Endothelial cell (in vitro differentiated cells): ENCODE data around the gene SWSAP1. TPM values are rescaled to one million over a fixed set of nuclear protein-coding genes. Genes with fewer than 3 reads are reported as not detected.
"Not testable (repeated sequence)": the region's sequence is repeated elsewhere in the genome, so short reads cannot be mapped to it uniquely, and the experiment has no call there.

Source experiments
- DNase-seq: peaks from one replicate; pipeline ENCODE4 v3.0.0; 2021; ENCODE audit warnings: low spot score
- H3K27ac Mint-ChIP-seq: one replicate; pipeline ENCODE4 v1.8.0; 2021; ENCODE audit warnings: mixed read lengths, inconsistent platforms; ENCODE audit not compliant: unreplicated experiment
- H3K27me3 Mint-ChIP-seq: one replicate; pipeline ENCODE4 v1.8.0; 2021; ENCODE audit warnings: mild to moderate bottlenecking, moderate library complexity, mixed read lengths, inconsistent platforms; ENCODE audit not compliant: unreplicated experiment
- H3K36me3 Mint-ChIP-seq: one replicate; pipeline ENCODE4 v1.8.0; 2021; ENCODE audit warnings: mild to moderate bottlenecking, low read depth, mixed read lengths, inconsistent platforms; ENCODE audit not compliant: unreplicated experiment
- H3K4me1 Mint-ChIP-seq: one replicate; pipeline ENCODE4 v1.8.0; 2021; ENCODE audit warnings: mild to moderate bottlenecking, mixed read lengths, inconsistent platforms; ENCODE audit not compliant: unreplicated experiment
- H3K4me3 Mint-ChIP-seq: one replicate; pipeline ENCODE4 v1.8.0; 2021; ENCODE audit warnings: mild to moderate bottlenecking, mixed read lengths, inconsistent platforms; ENCODE audit not compliant: unreplicated experiment
- H3K9me3 Mint-ChIP-seq: one replicate; pipeline ENCODE4 v1.8.0; 2021; ENCODE audit warnings: mixed read lengths, inconsistent platforms; ENCODE audit not compliant: unreplicated experiment
- CTCF ChIP-seq: fragments of 200-600 bp; sonication (generic); IDR thresholded peaks from one replicate; pipeline ENCODE4 v1.5.0; 2021; ENCODE audit warnings: antibody characterized with exemption; ENCODE audit not compliant: unreplicated experiment
- total RNA-seq: library from RNA; stranded (reverse); fragmentation: NEBNext Ultra II Directional; extraction: Animal tissue kit (Norgen Biotek cat#: 25700); gene quantifications from one replicate; pipeline ENCODE4 v1.2.1, GENCODE V29; 2021; ENCODE audit not compliant: unreplicated experiment

Gene SWSAP1
- total RNA-seq, 1 donor from 2014 or later: 3.3 TPM

- TF ChIP-seq CTCF: no peak
- Mint-ChIP-seq H3K27me3 (peaks cover 14% of the 10 kb centered on the region), H3K9me3 (no peaks in the 10 kb centered on the region), H3K36me3 (peaks cover 13% of the 10 kb centered on the region), H3K4me1 (peaks cover 23% of the 10 kb centered on the region), H3K27ac (peak within 1 kb of the TSS; percentile 80), H3K4me3 (peak within 1 kb of the TSS; percentile 96)
- DNase-seq: peak; percentile 96
These were observed 28.1 kb upstream of the SWSAP1 start, which contains the start of the genes CCDC159 and TMEM205 for GRCh38 chr19:11346104-11346940. Gene CCDC159, plus strand, starts transcription at chr19:11346519. Its CDS starts 88 bp downstream, at chr19:11346607. Gene TMEM205, minus strand, starts transcription at chr19:11346268. Its CDS starts 649 bp downstream, at chr19:11345619.

- Mint-ChIP-seq H3K4me3 (peak overlapping the region; percentile 56), H3K4me1 (peaks cover 23% of the 10 kb centered on the region), H3K9me3 (no peaks in the 10 kb centered on the region), H3K27me3 (peaks cover 14% of the 10 kb centered on the region), H3K36me3 (peaks cover 13% of the 10 kb centered on the region), H3K27ac (peak overlapping the region; percentile 64)
- DNase-seq: no peak
- TF ChIP-seq CTCF: no peak
These were observed 26.9 kb upstream of the SWSAP1 start for GRCh38 chr19:11347546-11348039.

- no peak for TF ChIP-seq CTCF
- H3K4me1 Mint-ChIP-seq: peaks cover 23% of the 10 kb centered on the region
- no peak overlapping the region for H3K27ac Mint-ChIP-seq
- peaks cover 14% of the 10 kb centered on the region for H3K27me3 Mint-ChIP-seq
- H3K4me3 Mint-ChIP-seq: no peak overlapping the region
- no peak for DNase-seq
- no peaks in the 10 kb centered on the region for H3K9me3 Mint-ChIP-seq
- peaks cover 13% of the 10 kb centered on the region for H3K36me3 Mint-ChIP-seq
These were observed 25.3 kb upstream of the SWSAP1 start for GRCh38 chr19:11349171-11349570.

GRCh38 chr19:11354102-11354501 lies 20.4 kb upstream of the SWSAP1 start:
- not testable (repeated sequence) for H3K4me3 Mint-ChIP-seq, H3K9me3 Mint-ChIP-seq, DNase-seq, H3K27ac Mint-ChIP-seq
- Mint-ChIP-seq H3K4me1 (peaks cover 10% of the 10 kb centered on the region), H3K36me3 (peaks cover 15% of the 10 kb centered on the region), H3K27me3 (peaks cover 24% of the 10 kb centered on the region)

- peak within 1 kb of the TSS; percentile 89 for H3K4me3 Mint-ChIP-seq
- no peaks in the 10 kb centered on the region for H3K9me3 Mint-ChIP-seq
- TF ChIP-seq CTCF: no peak
These were observed 19.0 kb upstream of the SWSAP1 start, which contains the start of gene PLPPR2 for GRCh38 chr19:11355160-11356073. Gene PLPPR2, plus strand, starts transcription at chr19:11355432. Its CDS starts 2,242 bp downstream, at chr19:11357674.

More at GRCh38 chr19:11355160-11356073, 19.0 kb upstream of the SWSAP1 start, which contains the start of gene PLPPR2:
- Mint-ChIP-seq H3K4me1 (peaks cover 10% of the 10 kb centered on the region), H3K27ac (peak within 1 kb of the TSS; percentile 82), H3K27me3 (peaks cover 25% of the 10 kb centered on the region), H3K36me3 (peaks cover 10% of the 10 kb centered on the region)
- peak; percentile 90 for DNase-seq
